SK-N-SH (cell line): ENCODE measurements around the gene TLR4.

ENCODE experiments used
- EZH2phosphoT487 ChIP-seq: fragments of 200-600 bp; sonication (generic); IDR thresholded peaks from 2 replicates; pipeline ENCODE4 v1.6.1; 2017; ENCODE audit warnings: low read depth, mixed run types, mild to moderate bottlenecking, antibody characterized with exemption, moderate library complexity, borderline replicate concordance
- FOSL2 ChIP-seq: IDR thresholded peaks from 2 replicates; pipeline ENCODE4 v1.4.0; 2012; ENCODE audit warnings: low read depth, mild to moderate bottlenecking, moderate library complexity, borderline replicate concordance
- FOXJ3 ChIP-seq: sonication (generic); formaldehyde crosslinking; IDR thresholded peaks from 2 replicates; pipeline ENCODE4 v1.5.1; 2020; ENCODE audit warnings: mild to moderate bottlenecking, missing genetic modification reagents
- FOXM1 ChIP-seq: IDR thresholded peaks from 2 replicates; pipeline ENCODE4 v1.4.0; 2012; ENCODE audit warnings: low read depth, mild to moderate bottlenecking
- JUND ChIP-seq: IDR thresholded peaks from 2 replicates; pipeline ENCODE4 v1.4.0; 2012
- MAX ChIP-seq: IDR thresholded peaks from 2 replicates; pipeline ENCODE4 v1.4.0; 2012; ENCODE audit warnings: low read depth
- NFIC ChIP-seq: IDR thresholded peaks from 2 replicates; pipeline ENCODE4 v1.4.0; 2012; ENCODE audit warnings: borderline replicate concordance
- RCOR1 ChIP-seq: fragments of 150-350 bp; IDR thresholded peaks from 2 replicates; pipeline ENCODE4 v1.6.1; 2017; ENCODE audit warnings: antibody characterized with exemption, low read length
- SIN3A ChIP-seq: IDR thresholded peaks from 2 replicates; pipeline ENCODE4 v1.6.1; 2012; ENCODE audit warnings: low read depth, mild to moderate bottlenecking, low read length, moderate library complexity, borderline replicate concordance
- SMC3 ChIP-seq: IDR thresholded peaks from 2 replicates; pipeline ENCODE4 v1.6.1; 2012; ENCODE audit warnings: low read depth, low read length, improper control_type of control experiment
- TF ChIP-seq, protein P1 (sequence below): IDR thresholded peaks from 2 replicates; pipeline ENCODE4; 2012
- TF ChIP-seq, protein P2 (sequence below): fragments of 200-600 bp; sonication (generic); IDR thresholded peaks from 2 replicates; pipeline ENCODE4 v1.6.1; 2017; ENCODE audit warnings: antibody characterized with exemption, mild to moderate bottlenecking, moderate library complexity
- TF ChIP-seq, protein P3 (sequence below): IDR thresholded peaks from 2 replicates; pipeline ENCODE4 v1.6.1; 2012; ENCODE audit warnings: mild to moderate bottlenecking, low read depth, low read length, moderate library complexity

DNA sequence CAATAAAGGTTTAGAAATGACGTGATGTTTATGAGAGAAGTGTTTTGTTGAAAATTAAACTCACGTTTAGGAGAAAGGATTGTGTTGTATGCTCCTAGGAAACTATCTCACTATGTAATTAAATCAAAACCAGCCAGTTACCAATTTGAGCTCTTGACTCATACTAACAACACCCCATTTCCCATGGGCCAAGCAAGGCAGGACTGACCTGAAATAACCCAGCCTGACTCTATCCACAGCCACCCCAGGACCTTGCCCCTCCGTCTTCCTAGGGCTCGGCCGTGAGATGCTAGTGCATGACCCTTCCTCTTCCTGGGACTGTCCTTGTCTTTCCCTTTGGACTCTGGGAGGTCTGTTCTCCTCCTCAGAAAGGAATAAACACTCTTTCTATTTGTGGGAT lies 16.4 kb downstream of the TLR4 start:
- TF ChIP-seq, protein P1, sequence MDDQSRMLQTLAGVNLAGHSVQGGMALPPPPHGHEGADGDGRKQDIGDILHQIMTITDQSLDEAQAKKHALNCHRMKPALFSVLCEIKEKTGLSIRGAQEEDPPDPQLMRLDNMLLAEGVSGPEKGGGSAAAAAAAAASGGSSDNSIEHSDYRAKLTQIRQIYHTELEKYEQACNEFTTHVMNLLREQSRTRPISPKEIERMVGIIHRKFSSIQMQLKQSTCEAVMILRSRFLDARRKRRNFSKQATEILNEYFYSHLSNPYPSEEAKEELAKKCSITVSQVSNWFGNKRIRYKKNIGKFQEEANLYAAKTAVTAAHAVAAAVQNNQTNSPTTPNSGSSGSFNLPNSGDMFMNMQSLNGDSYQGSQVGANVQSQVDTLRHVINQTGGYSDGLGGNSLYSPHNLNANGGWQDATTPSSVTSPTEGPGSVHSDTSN = no peak
- TF ChIP-seq, protein P2, sequence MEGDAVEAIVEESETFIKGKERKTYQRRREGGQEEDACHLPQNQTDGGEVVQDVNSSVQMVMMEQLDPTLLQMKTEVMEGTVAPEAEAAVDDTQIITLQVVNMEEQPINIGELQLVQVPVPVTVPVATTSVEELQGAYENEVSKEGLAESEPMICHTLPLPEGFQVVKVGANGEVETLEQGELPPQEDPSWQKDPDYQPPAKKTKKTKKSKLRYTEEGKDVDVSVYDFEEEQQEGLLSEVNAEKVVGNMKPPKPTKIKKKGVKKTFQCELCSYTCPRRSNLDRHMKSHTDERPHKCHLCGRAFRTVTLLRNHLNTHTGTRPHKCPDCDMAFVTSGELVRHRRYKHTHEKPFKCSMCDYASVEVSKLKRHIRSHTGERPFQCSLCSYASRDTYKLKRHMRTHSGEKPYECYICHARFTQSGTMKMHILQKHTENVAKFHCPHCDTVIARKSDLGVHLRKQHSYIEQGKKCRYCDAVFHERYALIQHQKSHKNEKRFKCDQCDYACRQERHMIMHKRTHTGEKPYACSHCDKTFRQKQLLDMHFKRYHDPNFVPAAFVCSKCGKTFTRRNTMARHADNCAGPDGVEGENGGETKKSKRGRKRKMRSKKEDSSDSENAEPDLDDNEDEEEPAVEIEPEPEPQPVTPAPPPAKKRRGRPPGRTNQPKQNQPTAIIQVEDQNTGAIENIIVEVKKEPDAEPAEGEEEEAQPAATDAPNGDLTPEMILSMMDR = no peak
- TF ChIP-seq SMC3 (no peak), FOSL2 (no peak), JUND (no peak), EZH2phosphoT487 (no peak), MAX (no peak), SIN3A (no peak), FOXJ3 (no peak), FOXM1 (no peak), NFIC (no peak), RCOR1 (no peak)
- TF ChIP-seq, protein P3, sequence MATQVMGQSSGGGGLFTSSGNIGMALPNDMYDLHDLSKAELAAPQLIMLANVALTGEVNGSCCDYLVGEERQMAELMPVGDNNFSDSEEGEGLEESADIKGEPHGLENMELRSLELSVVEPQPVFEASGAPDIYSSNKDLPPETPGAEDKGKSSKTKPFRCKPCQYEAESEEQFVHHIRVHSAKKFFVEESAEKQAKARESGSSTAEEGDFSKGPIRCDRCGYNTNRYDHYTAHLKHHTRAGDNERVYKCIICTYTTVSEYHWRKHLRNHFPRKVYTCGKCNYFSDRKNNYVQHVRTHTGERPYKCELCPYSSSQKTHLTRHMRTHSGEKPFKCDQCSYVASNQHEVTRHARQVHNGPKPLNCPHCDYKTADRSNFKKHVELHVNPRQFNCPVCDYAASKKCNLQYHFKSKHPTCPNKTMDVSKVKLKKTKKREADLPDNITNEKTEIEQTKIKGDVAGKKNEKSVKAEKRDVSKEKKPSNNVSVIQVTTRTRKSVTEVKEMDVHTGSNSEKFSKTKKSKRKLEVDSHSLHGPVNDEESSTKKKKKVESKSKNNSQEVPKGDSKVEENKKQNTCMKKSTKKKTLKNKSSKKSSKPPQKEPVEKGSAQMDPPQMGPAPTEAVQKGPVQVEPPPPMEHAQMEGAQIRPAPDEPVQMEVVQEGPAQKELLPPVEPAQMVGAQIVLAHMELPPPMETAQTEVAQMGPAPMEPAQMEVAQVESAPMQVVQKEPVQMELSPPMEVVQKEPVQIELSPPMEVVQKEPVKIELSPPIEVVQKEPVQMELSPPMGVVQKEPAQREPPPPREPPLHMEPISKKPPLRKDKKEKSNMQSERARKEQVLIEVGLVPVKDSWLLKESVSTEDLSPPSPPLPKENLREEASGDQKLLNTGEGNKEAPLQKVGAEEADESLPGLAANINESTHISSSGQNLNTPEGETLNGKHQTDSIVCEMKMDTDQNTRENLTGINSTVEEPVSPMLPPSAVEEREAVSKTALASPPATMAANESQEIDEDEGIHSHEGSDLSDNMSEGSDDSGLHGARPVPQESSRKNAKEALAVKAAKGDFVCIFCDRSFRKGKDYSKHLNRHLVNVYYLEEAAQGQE = no peak
